CD4-positive, alpha-beta T cell treated with Interleukin-6 for 4 hours (primary cell): ENCODE results near the gene HMGCS2.
A peak's percentile ranks its signal among the peaks of the same experiment; 100 is the strongest.
"Not testable (repeated sequence)": the region's sequence is repeated elsewhere in the genome, so short reads cannot be mapped to it uniquely, and the experiment has no call there.

Experiments used
- DNase-seq: peaks from one replicate; pipeline ENCODE4 v3.0.0-alpha.2; 2020; ENCODE audit warnings: mixed read lengths

HMGCS2 gene

GRCh38 chr1:119725626-119726025, 43.1 kb downstream of the HMGCS2 start:
- no peak for DNase-seq

GRCh38 chr1:119724611-119725218, 44.0 kb downstream of the HMGCS2 start:
- DNase-seq = no peak

- no peak for DNase-seq
Measured at GRCh38 chr1:119721896-119722295, 46.8 kb downstream of the HMGCS2 start.

GRCh38 chr1:119720866-119721440, 47.8 kb downstream of the HMGCS2 start:
- DNase-seq = no peak

- DNase-seq = no peak
Measured at GRCh38 chr1:119718972-119719371, 49.7 kb downstream of the HMGCS2 start.

GRCh38 chr1:119718409-119718808, 50.3 kb downstream of the HMGCS2 start:
- no peak for DNase-seq

- DNase-seq = no peak
Measured at GRCh38 chr1:119715542-119715941, 53.2 kb downstream of the HMGCS2 start.

GRCh38 chr1:119714583-119714982, 54.1 kb downstream of the HMGCS2 start:
- DNase-seq = no peak

GRCh38 chr1:119713749-119714456, 54.8 kb downstream of the HMGCS2 start:
- no peak for DNase-seq

- DNase-seq = no peak
Measured at GRCh38 chr1:119713039-119713748, 55.5 kb downstream of the HMGCS2 start.

GRCh38 chr1:119712342-119713038, 56.2 kb downstream of the HMGCS2 start:
- DNase-seq = peak; percentile 46

- peak; percentile 50 for DNase-seq
Measured at GRCh38 chr1:119711804-119712341, 56.8 kb downstream of the HMGCS2 start, which contains the start of gene PHGDH. Gene PHGDH, plus strand, starts transcription at chr1:119711934. Its CDS starts 89 bp downstream, at chr1:119712023.

GRCh38 chr1:119711356-119711803, 57.3 kb downstream of the HMGCS2 start:
- not testable (repeated sequence) for DNase-seq

GRCh38 chr1:119706599-119706998, 62.1 kb downstream of the HMGCS2 start:
- DNase-seq = not testable (repeated sequence)

- no peak for DNase-seq
Measured at GRCh38 chr1:119703666-119704450, 64.8 kb downstream of the HMGCS2 start.

- no peak for DNase-seq
Measured at GRCh38 chr1:119702384-119702783, 66.3 kb downstream of the HMGCS2 start.

- DNase-seq = no peak
Measured at GRCh38 chr1:119701659-119702058, 67.0 kb downstream of the HMGCS2 start.

- no peak for DNase-seq
Measured at GRCh38 chr1:119700326-119700725, 68.4 kb downstream of the HMGCS2 start.
